Forelimb muscle (tissue), 1 donor: ENCODE measurements around the gene ARPC4. TPM values are rescaled to one million over a fixed set of nuclear protein-coding genes. Genes with fewer than 3 reads are reported as not detected.

Experiments used
- DNase-seq: peaks from one replicate; pipeline ENCODE4 v3.0.0-alpha.2; 2013; ENCODE audit warnings: low read depth
- polyA plus RNA-seq: library from polyadenylated mRNA; unstranded; fragments of 120-200 nt; gene quantifications from one replicate; pipeline ENCODE4 v1.2.1, GENCODE V29; 2013; ENCODE audit not compliant: insufficient read length

The ARPC4 gene
- polyA plus RNA-seq, 1 donor, result 75.6 TPM

DNA sequence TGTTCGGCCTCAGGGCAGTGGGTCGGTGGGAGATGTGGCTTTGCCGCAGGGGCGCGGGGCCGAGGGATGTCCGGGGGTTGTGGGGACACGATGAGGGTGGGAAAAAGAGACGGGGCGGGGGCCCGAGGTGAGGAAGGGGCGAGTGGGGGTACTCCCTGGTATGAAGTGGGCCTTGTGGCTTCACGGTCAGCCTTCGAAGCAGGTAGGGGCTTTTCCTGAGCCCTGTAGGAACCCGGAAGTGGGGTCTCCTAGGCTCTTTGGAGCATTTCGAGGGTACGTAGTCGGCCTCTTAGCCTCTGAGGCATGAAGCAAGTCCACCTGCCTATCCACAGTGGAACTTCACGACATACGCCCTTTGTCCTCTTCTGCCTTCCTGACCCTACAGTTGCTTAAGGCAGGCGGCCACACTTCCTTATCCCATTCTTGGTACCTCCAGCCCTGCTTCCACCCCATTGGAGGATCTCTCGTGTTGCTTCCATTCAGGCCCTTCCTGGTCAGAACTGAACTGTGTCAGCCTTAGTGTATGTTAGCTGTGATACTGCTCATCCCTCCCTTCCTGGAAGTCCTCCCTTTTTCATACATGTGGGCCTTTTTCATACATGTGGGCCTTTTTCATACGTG, 389 bp downstream of the ARPC4 start:
- DNase-seq, result no peak

DNA sequence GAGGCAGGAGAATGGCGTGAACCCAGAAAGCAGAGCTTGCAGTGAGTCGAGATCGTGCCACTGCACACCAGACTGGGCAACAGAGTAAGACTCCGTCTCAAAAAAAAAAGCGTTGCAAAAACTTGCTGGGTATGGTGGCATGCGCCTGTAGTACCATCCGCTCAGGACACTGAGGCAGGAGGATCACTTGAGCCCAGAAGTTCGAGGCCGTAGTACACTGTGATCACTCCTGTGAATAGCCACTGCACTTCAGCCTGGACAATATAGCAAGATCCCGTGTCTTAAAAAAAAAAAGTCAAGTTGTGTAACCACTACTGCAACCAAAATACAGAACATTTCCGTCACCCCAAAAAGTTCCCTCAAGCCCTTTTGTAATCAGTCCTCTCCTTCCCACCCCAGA, 1.5 kb downstream of the ARPC4 start:
- DNase-seq, result no peak

DNA sequence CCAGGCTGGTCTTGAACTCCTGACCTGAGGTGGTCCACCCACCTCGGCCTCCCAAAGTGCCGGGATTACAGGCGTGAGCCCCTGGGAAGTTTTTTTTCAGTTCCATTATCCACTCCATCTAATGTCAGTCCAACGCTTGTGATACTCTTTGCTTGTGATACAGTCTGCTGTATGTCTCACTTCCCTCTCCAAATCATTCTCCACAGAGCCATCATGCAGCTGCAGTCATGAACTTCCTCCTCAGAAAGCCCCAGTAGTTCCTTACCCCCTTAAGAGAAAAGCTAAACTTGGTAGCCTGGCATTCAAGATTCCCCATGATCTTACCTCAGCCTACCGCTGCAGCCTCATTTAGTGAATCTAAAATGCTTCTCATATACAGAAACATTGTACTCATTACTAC, 2.3 kb downstream of the ARPC4 start:
- DNase-seq, result no peak

DNA sequence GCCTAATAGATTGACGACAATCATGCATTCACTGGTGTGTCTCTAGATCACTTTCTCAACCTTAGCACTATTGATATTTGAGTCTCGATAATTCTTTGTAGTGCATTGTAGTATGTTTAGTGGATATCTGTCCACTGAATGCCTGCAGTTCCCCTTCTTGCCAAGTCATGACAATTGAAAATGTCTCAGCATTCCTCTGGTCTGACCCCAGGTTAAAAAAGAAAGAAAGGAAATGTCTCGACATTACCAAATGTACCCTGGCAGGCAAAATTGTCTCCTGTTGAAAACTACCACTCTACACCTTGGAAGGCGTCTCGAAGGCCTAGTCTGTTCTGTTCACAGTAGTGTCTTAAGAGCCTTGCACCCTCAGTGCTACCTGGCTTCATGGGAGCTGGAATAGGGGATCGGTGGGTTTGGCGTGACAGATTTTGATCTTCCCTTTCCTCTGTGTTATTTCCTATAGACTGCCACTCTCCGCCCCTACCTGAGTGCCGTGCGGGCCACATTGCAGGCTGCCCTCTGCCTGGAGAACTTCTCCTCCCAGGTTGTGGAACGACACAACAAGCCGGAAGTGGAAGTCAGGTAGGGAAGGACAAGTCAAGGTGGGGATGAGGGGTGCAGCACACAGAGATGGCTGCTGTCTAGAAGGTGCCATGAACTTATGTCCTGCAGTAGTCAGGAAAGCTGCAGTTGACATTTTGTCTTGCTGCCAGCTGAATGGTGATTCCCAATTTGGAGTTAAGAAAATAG, 4.5 kb downstream of the ARPC4 start:
- DNase-seq, result no peak

DNA sequence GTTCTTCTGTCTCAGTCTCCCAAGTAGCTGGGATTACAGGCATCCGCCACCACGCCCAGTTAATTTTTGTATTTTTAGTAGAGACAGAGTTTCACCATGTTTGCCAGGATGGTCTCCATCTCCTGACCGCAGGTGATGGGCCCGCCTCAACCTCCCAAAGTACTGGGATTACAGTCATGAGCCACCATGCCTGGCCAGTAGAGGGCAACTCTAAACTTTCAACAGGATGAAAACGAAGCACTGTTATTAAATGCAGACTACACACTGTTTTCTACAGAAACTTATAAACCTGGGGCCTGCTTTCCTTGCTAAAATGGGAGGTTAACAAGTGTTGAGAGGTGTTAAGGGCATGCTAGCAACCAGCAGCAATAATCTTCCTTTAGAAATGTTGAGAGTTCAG, 7.6 kb downstream of the ARPC4 start:
- DNase-seq, result no peak

DNA sequence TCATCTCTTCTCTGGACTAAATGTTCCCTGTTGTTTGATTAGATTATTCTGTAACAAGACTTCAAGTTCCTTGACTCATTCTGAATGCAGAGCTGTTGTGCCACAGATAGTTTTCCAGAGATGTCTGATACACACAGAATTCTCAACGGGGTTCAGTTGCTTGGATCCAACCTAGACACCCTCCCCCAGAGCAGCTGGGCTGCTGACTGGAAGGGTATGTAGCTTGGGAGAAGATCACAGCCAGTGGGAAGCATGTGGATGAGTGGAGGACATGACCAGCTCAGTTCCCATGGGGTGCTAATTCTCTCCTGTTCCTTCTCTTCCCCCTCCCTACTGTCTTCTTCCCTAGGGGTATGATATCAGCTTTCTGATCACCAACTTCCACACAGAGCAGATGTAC, 10.6 kb downstream of the ARPC4 start:
- DNase-seq, result no peak

DNA sequence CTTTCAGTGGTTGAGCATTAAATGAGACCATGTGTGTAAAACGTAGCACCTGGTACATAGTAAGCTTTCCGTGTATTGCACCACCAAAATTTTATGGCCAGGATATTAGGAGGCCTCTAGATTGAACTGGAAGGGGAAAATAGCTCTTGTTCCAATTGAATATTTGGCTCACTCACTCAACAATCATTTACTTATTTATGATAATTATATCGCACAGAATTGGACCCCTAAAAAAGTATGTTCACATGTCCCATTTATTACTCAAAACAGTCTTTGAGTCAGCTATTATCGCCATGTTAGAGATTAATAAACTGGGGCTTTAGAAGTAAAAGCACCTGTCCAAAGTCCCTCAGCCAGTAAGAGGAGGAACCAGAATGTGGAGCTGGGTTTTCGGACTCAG, 12.1 kb downstream of the ARPC4 start:
- no peak for DNase-seq

DNA sequence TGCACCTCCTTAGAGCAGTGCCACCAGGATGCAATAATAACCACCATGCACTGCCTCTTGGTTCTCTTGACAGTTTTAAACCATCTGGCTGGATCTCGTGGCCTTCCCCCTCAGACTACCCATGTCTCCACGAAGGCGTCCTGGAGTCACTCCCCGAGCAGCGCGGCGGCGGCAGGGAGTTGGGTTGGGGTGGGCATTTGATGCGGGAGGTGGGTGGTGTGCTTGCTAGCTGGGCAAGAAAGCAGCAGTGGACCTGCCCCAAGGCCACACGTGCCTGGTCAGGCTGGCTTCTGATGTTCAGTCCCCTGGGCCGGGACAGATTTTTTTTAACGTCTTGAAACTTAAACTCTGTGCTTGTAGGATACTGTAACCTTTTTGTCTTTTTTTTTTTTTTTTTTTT, 13.3 kb downstream of the ARPC4 start:
- no peak for DNase-seq

DNA sequence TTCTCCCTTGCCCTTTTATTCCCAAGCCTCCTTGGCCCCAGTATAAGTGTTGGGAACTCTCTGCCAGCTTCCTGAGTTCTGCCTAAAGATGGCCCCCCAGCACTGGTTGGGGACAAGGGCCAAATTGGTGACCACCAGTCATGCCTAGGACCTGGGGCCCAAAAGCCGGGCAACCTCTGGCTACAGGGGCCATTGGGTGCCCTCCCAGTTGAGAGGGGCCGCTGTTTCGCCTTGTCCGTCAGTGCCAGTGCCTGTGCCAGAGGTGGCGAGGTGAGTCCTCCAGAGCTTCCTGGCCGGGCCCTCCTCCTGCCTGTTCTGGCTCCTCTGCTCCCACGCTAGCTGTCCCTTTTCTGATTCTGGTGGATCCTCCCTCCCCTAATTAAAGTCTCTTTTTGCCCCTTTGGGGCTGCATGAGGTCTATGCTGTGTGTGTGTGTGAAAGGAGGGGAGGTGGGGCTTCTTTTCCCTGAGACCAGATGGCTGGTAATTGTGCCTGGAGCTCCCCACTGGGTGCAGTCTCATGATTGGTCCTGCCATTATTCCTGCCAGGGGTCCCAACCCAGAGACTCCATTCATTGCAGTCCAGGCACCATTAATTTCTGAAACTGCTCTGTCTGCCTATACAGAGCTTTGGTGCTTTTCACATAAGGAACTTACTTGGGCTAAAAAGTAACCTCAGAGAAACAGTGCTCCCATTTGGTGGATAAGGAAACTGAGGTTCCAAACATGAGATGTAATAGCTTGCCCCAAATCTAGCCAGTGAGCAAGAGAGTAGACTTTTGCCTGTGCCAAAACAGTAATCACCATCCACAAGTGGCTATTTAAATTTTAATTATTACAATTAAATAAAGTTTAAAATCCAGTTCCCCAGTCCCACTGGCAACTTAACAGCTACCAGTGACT, 14.1 kb downstream of the ARPC4 start:
- no peak for DNase-seq

DNA sequence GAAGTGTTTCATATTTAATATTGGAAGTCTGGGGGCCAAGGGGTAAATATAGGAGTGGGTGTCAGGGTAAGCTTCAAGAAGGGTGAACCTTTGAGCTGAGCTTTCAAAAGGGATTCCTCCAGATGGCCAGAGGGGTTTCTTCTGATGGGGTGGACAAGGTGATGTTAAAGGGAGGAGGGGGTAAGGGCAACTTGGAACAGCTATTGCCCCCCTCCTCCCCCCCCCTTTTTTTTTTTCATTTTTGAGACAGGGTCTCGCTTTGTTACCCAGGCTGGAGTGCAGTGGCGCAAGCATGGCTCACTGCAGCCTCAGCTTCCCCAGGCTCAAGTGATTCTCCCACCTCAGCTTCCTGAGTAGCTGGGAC, 15.1 kb downstream of the ARPC4 start:
- DNase-seq, result no peak

DNA sequence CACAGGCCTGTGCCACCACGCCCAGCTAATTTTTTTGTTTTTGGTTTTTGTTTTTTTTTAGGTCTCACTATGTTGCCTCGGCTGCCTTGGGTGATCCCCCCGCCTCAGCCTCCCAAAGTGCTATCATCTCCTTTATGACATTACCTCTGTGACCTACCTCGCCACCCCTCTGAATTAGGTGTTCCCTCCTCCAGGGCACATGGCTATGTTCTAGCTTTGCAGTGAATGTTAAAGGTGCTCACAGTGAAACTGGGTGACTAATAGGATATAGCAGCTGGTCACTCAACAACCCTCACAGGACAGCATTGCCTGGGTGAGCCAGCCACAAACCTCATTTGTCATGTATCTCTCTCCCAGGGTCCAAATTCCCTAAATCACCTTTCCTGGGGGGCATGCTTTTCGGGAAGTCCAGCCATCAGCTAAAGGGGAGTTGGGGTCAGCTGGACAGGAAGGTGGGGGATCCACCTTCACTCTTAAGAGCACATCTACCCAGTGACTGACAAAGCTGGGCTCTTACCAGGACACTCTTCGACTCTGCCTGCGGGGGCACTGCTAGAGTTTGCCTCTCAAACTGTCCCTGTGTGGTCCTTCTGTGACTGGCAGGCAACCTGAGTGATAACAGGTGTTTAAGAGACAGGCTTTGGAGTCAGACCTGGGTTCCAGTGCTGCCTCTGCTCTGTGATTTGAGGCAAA, 15.6 kb downstream of the ARPC4 start:
- DNase-seq, result no peak

DNA sequence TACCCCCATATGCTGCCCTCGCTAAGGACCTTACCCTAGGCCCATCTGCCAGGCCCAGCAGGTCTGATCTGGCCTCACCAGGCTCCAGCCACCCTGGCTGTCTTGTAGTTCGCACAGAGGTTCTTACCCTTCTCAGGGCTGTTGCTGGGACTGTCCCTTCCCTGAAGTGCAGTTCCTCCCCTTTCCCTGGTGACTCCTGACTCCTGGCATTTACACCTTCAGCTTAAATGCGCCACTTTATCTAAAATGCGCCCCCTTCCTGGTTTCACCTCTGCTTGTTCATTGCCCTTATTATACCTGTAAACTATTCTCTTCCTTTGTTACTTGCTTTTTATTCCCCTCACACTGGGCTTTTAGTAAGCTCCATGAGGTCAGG, 16.3 kb downstream of the ARPC4 start:
- no peak for DNase-seq

DNA sequence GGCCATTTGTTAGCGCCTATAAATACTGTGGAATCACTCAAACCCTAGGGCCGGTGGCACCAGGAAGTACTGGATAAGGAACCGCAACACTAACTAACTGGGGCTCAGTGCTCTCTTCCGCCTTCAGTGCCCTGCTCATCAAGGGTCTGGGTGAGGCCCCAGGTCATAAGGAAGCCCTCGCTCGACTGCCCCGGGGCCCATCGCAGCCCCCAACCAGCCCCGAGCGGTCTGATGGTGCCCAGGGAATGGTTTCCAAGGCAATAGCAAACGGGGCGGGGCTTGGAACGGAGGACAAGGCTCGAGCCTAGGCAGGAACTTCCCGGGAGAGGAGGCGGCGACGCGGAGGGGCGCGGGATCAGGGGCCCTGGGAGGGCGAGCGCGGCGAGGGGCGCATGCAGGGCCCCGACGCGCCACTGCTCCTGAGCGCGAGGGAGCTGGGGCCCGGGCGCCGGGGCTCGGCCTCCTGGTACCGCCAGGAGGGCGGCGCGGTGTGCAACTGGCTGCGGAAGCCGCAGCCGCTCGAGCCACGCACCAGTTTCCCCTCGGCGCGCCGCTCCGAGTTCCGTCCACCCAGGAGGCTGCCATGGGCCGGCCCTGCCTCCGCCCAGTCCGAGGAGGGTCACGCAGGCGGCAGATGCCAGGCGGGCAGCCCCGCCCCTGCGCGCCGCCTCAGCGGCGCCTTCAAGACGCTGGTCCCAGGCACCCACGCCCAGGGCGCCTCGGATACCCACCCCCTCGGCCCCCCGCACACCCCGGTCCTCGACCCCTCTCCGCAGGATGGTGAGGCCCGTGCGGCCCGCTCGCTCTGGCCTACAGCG, 16.9 kb downstream of the ARPC4 start, which contains the start of gene TTLL3:
TTLL3 (plus strand) TSS at position 648 of the 818 bp plus-strand sequence. CDS start 400 bp downstream, outside the sequence.
- no peak for DNase-seq

DNA sequence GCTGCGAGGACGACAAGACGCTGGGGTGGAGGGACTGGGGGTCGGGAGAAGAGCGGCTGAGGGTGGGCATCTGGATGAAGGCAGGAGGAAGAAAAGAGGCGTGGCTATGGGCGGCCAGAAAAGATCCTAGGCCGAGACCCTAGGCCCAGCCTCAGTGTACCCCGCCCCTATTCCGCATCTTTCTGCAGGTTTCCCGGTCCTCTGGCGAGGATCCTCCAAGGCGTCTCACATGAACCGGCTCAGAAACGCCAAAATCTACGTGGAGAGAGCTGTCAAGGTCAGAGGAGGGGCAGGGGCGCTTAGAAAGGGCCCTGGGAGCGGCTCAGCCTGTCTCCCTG, 17.5 kb downstream of the ARPC4 start:
- no peak for DNase-seq

DNA sequence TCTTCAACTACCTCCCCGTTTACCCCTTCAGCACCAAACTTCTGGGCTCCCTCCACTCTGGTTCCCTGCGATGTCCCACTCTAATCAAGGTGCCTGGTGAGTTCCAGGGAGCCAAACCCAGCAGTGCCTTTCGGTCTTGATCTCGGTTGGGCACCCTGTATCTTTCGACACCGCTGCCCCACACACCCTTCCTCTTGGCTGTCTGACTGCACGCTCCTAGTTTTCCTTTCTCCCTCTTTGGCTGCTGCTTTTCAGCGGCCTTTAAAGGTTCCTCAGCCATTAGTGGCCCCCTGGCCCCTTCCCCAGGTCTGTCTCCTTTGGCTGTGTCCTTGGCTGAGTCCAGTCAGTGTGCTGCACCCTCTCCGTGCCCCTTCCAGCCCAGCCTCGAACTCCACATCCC, 18.0 kb downstream of the ARPC4 start:
- DNase-seq, result no peak

DNA sequence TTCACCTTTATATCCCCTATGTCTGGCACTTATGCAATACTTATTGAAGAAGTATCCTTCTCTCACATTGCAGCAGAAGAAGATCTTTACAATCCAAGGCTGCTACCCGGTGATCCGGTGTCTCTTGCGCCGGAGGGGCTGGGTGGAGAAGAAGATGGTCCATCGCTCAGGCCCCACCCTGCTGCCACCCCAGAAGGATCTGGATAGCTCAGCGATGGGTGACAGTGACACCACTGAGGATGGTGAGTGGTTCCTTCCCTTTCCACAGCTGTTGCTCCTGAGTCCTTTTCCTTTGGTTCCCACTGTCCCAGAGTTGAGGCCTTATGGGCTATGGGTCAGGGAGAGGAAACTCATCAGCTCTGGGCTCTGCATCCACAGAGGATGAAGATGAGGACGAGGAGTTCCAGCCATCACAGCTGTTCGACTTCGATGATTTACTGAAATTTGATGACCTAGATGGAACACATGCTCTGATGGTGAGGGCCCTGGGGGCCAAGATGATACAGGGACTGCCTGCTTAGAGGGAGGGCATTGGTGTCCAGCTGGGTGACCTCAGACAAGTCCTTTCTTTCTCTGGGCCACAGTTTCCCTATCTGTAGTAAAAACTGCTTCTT, 20.1 kb downstream of the ARPC4 start:
- no peak for DNase-seq

DNA sequence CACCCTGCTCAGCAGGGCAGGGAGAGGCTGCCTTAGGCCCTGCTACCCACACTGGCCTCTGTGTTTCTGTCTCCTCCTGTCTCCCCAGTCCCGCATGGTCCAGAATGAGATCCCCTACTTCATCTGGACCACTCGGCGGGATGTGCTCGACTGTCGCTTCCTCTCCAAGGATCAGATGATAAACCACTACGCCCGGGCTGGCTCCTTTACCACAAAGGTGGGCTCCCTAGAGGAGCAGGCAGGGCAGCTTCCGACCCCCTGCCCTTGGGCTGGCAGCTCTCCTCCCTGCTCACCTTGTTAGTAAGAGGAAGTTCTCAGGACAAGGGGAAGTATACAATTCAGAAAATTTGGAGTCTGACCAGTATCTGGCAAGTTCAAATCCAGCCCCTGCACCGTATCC, 23.1 kb downstream of the ARPC4 start:
- no peak for DNase-seq

DNA sequence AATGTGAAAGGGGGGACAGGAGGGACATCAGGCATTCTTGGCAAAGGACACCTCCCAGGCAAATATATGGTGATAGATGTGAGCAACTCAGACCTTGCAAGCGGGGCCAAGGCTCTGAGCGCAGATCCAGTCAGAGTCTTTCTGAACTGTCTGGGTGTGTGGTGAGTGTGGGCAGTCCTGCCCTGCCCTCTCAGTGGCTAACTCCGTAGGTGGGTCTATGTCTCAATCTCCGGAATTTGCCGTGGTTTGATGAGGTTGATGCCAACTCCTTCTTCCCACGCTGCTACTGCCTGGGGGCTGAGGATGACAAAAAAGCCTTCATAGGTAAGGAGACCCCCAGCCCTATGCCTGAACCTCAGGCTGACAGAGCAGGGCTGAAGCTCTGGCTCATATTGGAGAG, 24.6 kb downstream of the ARPC4 start:
- DNase-seq, result no peak

DNA sequence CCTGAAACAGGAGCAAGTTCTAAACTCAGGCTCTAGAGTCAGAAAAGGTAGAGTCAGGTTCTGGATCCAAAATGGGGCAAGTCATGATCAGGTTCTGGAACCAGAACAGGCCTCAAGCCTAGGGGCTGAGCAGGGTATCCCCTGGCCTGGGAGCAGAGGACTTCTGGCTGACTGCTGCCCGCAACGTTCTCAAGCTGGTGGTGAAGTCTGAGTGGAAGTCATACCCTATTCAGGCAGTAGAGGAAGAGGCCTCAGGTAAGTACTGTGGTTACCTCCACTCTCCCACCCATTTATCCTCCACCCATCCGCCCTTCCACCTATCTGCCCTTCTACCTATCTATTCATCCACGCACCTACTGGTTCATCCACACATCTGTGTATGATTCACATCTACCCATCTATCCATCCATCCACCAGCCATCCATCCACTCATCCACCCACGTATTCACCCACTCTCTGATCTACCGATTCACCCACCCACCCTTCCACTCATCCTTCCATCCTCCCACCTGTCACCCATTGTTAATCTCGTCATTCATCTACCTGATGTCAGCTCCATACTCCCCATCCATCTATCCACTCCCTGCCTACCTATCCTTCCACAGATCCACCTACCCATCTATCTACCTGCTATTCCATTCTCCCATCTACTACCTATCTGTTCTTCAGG, 25.9 kb downstream of the ARPC4 start:
- DNase-seq, result no peak

DNA sequence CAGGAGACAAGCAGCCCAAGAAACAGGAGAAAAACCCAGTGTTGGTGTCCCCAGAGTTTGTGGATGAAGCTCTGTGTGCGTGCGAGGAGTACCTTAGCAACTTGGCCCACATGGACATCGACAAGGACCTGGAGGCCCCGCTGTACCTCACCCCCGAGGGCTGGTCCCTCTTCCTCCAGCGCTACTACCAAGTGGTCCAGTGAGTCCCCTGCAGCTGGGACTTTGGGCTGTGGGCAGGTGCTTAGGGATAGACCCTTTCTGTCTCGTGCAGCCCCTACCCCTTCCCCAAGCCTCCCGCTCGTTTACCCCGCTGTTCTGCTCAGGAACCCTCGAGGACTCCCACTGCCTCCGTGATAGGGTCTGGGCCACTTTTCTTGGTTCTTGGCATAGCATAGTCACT, 27.7 kb downstream of the ARPC4 start:
- DNase-seq, result no peak
